Tibial nerve (tissue), 3 donors: ENCODE measurements around the gene PANX1.

Source experiments
- POLR2A ChIP-seq, 2 donors: fragments of 450-650 bp; IDR thresholded peaks; one replicate each; pipeline ENCODE4 v1.6.1; 2017; ENCODE audit warnings: antibody characterized with exemption in 2 of 2, mild to moderate bottlenecking in 2 of 2, moderate library complexity in 2 of 2
- TF ChIP-seq, protein P1 (sequence below), 5 experiments: fragments of 200-600 bp in 3 of 5; fragments of 450-650 bp in 2 of 5; sonication (generic) in 3 of 5; IDR thresholded peaks; one replicate each; pipeline ENCODE4 v1.5.1; 2016 to 2019; ENCODE audit warnings: antibody characterized with exemption in 5 of 5, mild to moderate bottlenecking in 3 of 5, moderate library complexity in 2 of 5

DNA sequence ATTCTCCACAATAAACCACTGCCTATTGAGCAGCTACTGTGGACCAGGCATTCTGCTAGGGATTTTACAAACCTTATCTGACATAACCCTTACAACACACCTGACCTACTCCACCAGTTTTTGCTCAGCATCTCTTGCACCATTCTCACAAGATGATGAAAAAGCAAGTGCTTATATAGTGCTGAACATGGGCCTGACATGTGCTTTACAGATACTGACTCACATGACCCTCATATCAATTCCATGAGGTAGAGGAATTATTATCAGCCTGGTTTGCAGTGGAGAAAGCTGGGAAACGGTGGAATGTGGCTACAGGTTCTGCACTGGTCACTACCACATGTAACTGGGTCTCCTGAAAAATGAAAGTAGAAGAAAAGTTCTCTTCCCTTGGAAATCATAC is 37.5 kb upstream of the PANX1 start:
- TF ChIP-seq, protein P1, sequence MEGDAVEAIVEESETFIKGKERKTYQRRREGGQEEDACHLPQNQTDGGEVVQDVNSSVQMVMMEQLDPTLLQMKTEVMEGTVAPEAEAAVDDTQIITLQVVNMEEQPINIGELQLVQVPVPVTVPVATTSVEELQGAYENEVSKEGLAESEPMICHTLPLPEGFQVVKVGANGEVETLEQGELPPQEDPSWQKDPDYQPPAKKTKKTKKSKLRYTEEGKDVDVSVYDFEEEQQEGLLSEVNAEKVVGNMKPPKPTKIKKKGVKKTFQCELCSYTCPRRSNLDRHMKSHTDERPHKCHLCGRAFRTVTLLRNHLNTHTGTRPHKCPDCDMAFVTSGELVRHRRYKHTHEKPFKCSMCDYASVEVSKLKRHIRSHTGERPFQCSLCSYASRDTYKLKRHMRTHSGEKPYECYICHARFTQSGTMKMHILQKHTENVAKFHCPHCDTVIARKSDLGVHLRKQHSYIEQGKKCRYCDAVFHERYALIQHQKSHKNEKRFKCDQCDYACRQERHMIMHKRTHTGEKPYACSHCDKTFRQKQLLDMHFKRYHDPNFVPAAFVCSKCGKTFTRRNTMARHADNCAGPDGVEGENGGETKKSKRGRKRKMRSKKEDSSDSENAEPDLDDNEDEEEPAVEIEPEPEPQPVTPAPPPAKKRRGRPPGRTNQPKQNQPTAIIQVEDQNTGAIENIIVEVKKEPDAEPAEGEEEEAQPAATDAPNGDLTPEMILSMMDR (IDR thresholded peaks at IDR 0.05): no peak
- TF ChIP-seq POLR2A (IDR thresholded peaks at IDR 0.05): no peak
